ENCODE results near the gene OSMR. TPM values are rescaled to one million over a fixed set of nuclear protein-coding genes. Genes with fewer than 3 reads are reported as not detected.

OSMR gene
- polyA plus RNA-seq, 1 of the 3 experiments (the other 2 are of a cell fraction) = 56.0 TPM

DNA sequence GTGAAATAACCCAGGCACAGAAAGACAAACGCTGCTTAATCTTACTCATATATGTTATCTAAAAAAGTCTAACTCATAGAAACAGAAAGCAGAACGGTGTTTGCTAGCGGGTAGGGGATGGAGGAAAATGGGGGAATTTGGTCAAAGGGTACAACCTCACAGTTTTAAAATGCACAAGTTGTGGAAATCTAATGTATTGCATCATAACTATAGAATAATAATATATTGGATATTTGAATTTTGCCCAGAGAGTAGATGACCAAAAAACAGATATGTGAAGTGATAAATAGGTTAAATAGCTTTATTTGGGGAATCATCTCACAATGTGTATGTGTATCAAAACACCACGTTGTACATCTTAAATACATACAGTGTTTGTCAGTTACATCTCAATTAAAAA is 22.3 kb upstream of the OSMR start:
- ChIA-PET POLR2A (no interaction called here), CTCF (no interaction called here)
- Histone ChIP-seq H3K4me3 (ENCODE audit: low read depth in 2 of 2, low read length in 1 of 2) (no peak overlapping the region), H3K9ac (no peak overlapping the region), H3F3A (replicated peaks; ENCODE audit: insufficient read depth) (peaks cover 14% of the 10 kb centered on the region), H3K9me2 (no peaks in the 10 kb centered on the region), H2AFZ (ENCODE audit: low read depth) (no peak overlapping the region), H3K36me3 (replicated peaks in 1 of 2; ENCODE audit: control insufficient read depth in 1 of 2, insufficient read depth in 2 of 2, low read length in 1 of 2) (peaks cover 0 to 25% of the 10 kb centered on the region in 2 experiments), H3K4me1 (ENCODE audit: control insufficient read depth in 1 of 2, insufficient read depth in 2 of 2, low read depth in 1 of 2, low read length in 1 of 2) (0 out of 4 replicates have a peak, but pooled peaks cover 0 to 12% of the 10 kb centered on the region in 2 experiments), H3K9me3 (no peaks in the 10 kb centered on the region), H3K27ac (ENCODE audit: low read depth in 2 of 2, low read length in 1 of 2) (no peak overlapping the region), H3K27me3 (ENCODE audit: insufficient read depth) (no peaks in the 10 kb centered on the region), H3K79me2 (ENCODE audit: insufficient read depth) (no peaks in the 10 kb centered on the region; the same call in 1 of the 2 replicates), H3K4me2 (no peak overlapping the region), H4K20me1 (ENCODE audit: insufficient read depth) (no peaks in the 10 kb centered on the region)
- TF ChIP-seq TAF1 (IDR thresholded peaks at IDR 0.05; ENCODE audit: borderline replicate concordance, low read depth, low read length) (no peak), MEF2A (IDR thresholded peaks at IDR 0.05; ENCODE audit: borderline replicate concordance, low read depth) (no peak), MXI1 (IDR thresholded peaks at IDR 0.05; ENCODE audit: low read depth, low read length) (no peak), TCF12 (IDR thresholded peaks at IDR 0.05) (no peak), GABPA (IDR thresholded peaks at IDR 0.05; ENCODE audit: low read depth) (no peak), TEAD4 (IDR thresholded peaks at IDR 0.05; ENCODE audit: borderline replicate concordance, insufficient read depth) (no peak), CHD2 (IDR thresholded peaks at IDR 0.05; ENCODE audit: low read length, partially characterized antibody) (no peak), RXRA (IDR thresholded peaks at IDR 0.05; ENCODE audit: borderline replicate concordance, low read depth) (no peak)
- TF ChIP-seq, protein P1, sequence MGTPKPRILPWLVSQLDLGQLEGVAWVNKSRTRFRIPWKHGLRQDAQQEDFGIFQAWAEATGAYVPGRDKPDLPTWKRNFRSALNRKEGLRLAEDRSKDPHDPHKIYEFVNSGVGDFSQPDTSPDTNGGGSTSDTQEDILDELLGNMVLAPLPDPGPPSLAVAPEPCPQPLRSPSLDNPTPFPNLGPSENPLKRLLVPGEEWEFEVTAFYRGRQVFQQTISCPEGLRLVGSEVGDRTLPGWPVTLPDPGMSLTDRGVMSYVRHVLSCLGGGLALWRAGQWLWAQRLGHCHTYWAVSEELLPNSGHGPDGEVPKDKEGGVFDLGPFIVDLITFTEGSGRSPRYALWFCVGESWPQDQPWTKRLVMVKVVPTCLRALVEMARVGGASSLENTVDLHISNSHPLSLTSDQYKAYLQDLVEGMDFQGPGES (IDR thresholded peaks at IDR 0.05; ENCODE audit: low read depth, low read length) = no peak
- TF ChIP-seq, protein P2, sequence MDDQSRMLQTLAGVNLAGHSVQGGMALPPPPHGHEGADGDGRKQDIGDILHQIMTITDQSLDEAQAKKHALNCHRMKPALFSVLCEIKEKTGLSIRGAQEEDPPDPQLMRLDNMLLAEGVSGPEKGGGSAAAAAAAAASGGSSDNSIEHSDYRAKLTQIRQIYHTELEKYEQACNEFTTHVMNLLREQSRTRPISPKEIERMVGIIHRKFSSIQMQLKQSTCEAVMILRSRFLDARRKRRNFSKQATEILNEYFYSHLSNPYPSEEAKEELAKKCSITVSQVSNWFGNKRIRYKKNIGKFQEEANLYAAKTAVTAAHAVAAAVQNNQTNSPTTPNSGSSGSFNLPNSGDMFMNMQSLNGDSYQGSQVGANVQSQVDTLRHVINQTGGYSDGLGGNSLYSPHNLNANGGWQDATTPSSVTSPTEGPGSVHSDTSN (IDR thresholded peaks at IDR 0.05) = no peak
- TF ChIP-seq, protein P3, sequence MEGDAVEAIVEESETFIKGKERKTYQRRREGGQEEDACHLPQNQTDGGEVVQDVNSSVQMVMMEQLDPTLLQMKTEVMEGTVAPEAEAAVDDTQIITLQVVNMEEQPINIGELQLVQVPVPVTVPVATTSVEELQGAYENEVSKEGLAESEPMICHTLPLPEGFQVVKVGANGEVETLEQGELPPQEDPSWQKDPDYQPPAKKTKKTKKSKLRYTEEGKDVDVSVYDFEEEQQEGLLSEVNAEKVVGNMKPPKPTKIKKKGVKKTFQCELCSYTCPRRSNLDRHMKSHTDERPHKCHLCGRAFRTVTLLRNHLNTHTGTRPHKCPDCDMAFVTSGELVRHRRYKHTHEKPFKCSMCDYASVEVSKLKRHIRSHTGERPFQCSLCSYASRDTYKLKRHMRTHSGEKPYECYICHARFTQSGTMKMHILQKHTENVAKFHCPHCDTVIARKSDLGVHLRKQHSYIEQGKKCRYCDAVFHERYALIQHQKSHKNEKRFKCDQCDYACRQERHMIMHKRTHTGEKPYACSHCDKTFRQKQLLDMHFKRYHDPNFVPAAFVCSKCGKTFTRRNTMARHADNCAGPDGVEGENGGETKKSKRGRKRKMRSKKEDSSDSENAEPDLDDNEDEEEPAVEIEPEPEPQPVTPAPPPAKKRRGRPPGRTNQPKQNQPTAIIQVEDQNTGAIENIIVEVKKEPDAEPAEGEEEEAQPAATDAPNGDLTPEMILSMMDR (IDR thresholded peaks at IDR 0.05) = no peak
- DNase-seq = no peak
- WGBS (ENCODE audit: low lambda C conversion rate) = 63% methylated on average over 4 of the region's 4 CpGs

DNA sequence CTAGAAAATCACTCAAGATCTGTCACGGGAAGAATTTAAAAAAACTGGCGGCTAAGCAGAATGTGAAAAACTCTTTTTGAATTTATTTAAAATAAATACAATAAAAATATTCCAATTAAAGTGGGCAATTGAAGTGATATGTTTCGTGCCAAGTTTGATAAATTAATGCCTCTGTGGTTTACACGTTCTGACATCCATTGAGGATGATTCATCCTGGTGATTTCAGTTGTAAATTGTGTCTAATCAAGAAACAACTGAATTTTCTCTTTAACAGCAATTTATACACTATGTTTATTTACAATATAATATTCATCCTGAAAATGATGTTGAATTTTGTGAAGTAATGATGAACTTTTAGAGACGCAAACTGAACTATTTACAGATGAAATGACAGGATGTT is 21.0 kb upstream of the OSMR start:
- Histone ChIP-seq H3K9me2 (no peaks in the 10 kb centered on the region), H3K9me3 (no peaks in the 10 kb centered on the region), H3K27me3 (ENCODE audit: insufficient read depth) (no peaks in the 10 kb centered on the region), H3K4me2 (no peak overlapping the region), H3K36me3 (replicated peaks in 1 of 2; ENCODE audit: control insufficient read depth in 1 of 2, insufficient read depth in 2 of 2, low read length in 1 of 2) (peaks cover 0 to 20% of the 10 kb centered on the region in 2 experiments), H3K9ac (no peak overlapping the region), H3K4me3 (ENCODE audit: low read depth in 2 of 2, low read length in 1 of 2) (no peak overlapping the region), H3K4me1 (ENCODE audit: control insufficient read depth in 1 of 2, insufficient read depth in 2 of 2, low read depth in 1 of 2, low read length in 1 of 2) (0 out of 4 replicates have a peak, but pooled peaks cover 0 to 12% of the 10 kb centered on the region in 2 experiments), H4K20me1 (ENCODE audit: insufficient read depth) (no peaks in the 10 kb centered on the region), H3K79me2 (ENCODE audit: insufficient read depth) (no peaks in the 10 kb centered on the region; the same call in 1 of the 2 replicates), H2AFZ (ENCODE audit: low read depth) (no peak overlapping the region), H3F3A (replicated peaks; ENCODE audit: insufficient read depth) (peaks cover 15% of the 10 kb centered on the region), H3K27ac (ENCODE audit: low read depth in 2 of 2, low read length in 1 of 2) (no peak overlapping the region)
- DNase-seq = no peak
- WGBS (ENCODE audit: low lambda C conversion rate) = 83% methylated on average over 5 of the region's 5 CpGs
- ChIA-PET CTCF (interaction anchor here (2.3 kb wide), 1 partner anchor 383 kb away, joined by 8 read pairs; no protein-coding TSS in a partner anchor), POLR2A (no interaction called here)
- TF ChIP-seq RFX5 (IDR thresholded peaks at IDR 0.05; ENCODE audit: low read length) (no peak), TEAD4 (IDR thresholded peaks at IDR 0.05; ENCODE audit: borderline replicate concordance, insufficient read depth) (no peak), MXI1 (IDR thresholded peaks at IDR 0.05; ENCODE audit: low read depth, low read length) (no peak)

All from SK-N-SH (cell line).